ENCODE measurements around the gene CLCN7.
"Not testable (repeated sequence)": the region's sequence is repeated elsewhere in the genome, so short reads cannot be mapped to it uniquely, and the experiment has no call there.

The CLCN7 gene

DNA sequence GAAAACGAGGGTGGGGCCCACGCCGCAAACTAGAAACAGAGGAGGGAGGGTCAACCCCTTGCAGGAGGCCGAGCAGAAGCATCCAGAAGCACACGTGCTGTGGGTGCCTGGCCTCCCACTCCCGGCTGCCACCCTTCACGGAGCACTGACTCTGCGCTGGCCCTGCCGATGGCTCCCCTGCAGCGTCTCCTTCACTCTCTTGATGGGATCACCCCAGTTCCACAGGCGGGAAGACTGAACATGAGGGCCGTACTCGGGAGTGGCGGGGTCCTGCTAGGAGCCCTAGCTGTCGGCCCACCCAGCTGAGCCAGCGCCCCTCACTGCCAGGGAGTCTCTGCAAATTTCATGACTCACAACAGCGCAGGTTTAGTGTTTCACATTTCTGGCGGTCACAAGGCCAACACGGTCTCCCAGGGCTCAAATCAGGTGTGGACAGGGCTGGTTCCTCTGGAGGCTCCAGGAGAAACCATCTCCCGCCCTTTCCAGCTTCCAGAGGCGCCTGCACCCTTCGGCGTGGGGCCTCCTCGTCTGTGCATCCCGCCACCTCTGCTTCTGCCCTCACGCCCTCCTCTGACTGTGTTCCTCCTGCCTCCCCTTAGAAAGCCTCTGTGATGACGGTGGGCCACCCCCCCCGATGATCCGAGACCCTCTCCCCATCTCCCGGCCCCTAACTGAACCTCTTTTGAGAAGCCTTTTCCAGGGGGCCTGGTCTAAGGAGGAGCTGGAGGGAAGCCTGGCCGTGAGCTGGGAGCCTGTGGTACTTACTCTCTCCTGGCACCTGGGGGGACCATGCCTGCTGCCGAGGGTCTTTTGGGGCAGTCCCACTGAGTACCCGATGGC is 11.9 kb upstream of the CLCN7 start:
- no peak for DNase-seq

DNA sequence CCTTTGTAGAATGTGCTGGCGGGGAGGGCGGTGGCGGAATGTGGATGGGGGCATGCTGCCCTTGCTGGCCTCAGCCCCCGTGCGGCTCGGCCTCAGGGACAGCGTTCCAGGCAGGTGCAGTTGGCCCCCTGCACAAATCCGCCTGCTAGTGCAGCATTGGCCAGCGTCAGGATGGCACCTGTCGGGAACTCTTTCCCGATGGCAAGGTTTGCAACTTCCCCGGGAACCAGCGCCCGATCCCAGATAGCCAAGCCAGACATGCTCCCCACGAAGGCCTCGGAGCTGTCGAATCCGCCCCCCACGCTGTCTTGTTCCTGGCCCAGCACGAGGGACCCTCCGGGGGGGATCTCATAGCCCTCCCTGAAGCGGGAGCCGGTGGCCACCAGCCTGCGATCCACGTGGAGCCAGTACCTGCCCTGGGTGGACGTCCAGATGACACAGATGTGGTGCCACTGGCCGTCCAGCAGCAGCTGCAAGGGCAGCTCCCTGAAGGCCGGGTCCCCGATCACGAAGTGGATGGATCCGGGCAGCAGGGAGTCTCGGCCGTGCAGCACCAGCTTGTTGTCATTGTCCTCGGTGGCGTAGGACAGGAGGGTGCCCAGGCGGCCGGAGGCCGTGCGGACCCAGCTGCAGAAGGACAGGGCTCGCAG is 11.1 kb upstream of the CLCN7 start:
- DNase-seq, result no peak

DNA sequence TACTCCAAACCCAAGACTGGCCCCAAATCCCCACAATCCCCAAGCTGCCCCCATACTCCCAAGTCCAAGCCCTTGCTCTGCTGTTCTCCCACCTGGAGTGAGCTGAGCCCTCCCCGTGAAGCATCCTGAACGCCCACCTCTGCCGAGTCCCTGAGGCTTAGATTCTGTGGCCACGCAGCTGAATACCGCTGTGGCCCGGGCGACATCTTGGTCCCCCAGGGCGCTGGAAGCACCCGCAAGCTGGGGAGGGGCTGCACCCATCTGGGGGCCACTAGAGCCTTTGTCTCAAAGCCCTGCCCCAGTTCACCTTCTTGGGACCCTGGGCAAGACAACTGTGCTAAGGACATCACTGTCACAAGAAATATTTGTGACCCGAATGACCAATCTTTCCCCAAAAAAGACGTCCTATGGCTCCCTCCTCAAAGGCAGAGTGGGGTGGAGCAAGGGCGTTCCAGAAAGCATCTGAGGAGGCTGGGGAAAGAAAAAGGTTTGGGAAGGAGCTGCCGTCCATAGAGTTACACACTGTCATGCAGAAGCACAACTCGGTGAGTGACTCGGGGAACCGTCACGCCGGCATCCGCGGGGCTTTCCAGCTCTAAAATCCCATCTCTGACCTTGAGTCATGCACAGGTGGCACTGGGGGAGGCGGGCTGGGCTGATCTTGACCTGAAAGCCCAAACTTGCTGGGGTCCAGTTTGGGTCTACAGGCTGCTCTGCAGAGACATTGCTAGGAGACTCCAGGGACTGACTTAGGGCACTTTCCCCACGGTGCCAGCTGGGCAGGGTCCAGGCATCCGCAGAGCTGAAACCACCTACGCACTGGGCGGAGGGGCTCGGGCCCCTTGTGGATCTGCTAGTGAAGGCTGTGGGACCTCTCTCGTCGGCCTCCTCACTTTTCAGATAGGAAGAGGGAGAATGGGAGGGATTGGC is 7.3 kb upstream of the CLCN7 start:
- no peak for DNase-seq

DNA sequence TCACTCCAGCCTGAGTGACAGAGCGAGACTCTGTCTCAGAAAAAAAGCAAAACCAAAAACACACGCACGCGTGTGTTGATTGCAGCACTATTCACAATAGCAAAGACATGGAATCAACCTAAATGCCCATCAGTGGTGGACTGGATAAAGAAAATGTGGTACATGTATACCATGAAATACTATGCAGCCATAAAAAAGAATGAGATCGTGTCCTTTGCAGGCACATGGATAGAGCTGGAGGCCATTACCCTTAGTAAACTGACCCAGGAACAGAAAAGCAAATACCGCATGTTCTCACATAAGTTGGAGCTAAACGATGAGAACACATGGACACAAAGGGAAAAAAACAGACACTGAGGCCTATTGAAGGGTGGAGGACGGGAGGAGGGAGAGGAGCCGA is 4.1 kb upstream of the CLCN7 start:
- not testable (repeated sequence) for DNase-seq

DNA sequence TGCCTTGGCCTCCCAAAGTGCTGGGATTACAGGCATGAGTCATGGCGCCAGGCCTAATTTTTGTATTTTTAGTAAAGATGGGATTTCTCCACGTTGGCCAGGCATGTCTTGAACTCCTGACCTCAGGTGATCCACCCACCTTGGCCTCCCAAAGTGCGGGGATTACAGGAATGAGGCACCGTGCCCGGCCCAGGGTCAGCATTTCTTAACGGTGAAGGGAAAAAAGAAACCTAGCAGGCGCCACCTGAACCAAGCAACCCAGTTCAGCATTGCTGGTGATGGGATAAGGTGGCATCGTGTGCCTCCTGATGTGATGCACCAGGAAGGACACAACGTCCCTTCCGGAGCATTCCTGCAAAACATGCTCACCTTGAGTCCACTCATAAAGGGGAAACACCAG is 2.2 kb upstream of the CLCN7 start:
- DNase-seq, result no peak

DNA sequence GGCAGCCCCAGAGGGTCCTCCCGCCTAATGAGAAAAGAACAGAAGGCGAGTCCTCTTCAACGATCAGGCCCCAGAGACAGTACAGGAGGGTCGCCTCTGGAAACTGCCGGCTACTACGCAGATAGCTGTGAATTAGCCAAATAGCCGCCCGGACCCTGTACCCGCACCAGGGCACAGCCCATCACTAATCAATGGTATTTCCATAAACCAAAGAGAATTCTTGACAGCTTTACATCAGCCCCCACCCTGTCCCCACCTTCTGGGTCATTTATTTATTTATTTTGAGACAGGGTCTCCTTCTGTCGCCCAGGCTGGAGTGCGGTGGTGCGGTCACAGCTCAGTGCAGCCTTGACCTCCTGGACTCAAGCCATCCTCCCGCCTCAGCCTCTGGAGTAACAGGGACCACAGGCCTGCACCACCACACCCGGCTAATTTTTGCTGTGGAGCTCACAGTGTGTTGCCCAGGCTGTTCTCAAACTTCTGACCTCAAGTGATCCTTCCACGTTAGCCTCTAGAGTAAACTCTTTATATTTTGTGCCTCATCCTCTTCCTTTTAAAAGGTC is 805 bp upstream of the CLCN7 start:
- DNase-seq, result no peak

DNA sequence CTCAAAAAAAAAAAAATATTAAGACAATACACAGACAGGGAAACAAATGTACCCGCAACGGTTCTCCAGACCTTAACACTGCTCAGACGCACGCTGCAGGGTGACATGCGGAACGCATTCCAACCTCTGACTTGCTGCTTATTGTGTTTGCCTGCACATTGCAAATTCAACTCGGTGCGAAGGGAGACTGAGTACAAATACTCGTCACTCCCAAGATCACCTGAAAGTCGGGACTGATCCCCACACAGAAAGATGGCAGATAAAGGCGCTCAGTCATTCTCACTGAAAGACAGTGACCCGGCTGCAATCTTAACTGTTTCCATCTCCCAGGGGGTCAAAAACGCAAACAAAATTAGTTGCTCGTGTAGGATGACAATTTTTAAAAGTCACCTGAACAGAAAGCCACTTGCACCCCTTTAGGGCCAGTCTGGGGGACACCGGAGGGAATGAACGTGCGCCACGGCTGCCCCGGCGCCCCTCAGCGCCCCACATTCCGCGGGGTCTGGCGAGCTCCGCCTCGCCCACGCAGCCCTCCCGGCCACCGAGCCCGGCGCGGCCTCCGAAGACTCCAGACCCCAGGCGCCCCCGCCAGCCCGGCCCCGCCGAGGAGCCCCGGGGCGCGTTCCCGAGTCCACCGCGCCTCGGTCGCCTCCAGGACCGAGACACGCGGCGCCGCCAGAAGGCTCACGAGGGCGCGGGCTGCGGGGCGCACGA is 589 bp downstream of the CLCN7 start:
- DNase-seq, result no peak

DNA sequence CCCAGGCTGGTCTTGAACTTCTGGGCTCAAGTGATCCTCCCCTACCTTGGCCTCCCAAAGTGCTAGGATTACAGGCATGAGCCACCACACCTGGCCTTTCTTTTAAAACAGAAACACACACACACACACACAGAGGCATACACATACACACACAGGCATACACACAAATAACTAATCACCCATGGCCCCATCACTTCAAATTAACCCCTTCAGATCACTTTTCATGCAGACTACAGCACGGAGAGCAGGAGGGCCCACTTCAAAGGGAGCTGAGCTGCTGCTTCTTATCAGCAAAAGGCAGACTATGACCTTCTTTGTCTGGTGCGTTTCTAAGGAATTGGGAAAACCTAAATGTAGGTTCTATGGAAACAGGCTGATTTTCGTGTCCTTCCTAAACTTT is 1.9 kb downstream of the CLCN7 start:
- no peak for DNase-seq

DNA sequence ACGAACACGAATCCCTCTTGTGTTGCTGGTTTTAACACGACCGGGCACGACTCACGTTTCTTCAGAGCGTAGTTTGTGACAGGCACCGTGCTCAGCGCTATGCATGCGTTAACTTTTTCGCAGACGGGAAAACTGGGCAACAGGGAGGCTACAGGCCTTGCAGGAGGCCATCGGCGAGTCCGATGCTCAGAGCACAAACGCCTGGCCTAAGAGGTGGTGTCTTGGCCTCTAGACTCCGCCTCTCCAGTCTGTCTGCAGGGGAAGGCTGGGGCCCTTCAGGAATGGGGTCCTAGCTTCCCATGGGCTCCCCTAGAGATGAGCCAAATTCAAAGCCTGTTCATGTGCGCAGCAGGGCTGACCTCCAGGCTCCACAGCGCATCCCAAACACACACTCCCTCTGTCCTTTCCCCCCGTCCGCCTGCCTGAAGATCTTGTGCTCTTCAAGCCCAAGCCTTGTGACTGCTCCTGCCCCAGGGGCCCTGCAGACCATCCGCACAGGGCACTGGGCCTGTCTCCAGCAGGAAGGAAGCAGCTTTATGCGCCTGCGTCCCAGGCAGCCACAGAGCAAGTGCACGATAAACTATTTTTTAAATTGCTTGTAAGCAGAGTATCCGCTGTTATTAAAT is 3.1 kb downstream of the CLCN7 start:
- no peak for DNase-seq

DNA sequence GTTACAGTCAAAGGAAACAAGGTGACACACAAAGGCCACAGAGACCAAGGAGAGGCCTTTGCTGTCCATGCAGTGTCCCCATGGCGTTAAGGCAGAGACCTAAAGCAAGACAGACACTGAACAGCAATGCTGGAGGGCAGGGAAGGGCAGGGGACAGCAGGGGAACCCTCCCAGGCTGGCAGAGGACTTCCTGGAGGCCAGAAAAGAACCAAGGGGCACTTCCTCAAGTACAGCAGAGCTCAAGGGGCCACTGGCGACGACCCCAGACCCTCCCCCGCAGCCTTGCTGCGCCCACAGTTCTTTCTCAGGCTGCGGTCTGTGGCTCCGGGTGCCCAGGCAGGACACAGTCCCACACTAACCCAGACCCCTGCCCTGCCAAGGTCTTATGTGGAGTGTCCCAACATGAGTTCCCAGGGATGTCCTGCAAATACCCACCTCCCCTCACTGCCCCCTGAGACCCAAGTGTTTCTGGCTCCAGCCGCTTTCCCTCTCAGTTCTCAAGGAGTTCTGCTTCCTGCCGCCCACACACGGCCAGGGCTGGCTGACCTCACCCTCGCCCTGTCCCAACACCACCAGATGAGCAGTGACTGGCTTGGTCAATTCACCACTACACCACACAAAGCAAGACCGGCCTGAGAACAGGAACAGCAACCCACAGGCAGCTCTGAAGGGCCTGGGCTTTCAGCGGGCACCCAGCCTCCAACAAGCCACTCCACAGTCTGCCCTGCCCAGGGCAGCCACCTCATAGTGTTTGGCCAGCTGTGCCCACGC is 4.2 kb downstream of the CLCN7 start:
- no peak for DNase-seq

DNA sequence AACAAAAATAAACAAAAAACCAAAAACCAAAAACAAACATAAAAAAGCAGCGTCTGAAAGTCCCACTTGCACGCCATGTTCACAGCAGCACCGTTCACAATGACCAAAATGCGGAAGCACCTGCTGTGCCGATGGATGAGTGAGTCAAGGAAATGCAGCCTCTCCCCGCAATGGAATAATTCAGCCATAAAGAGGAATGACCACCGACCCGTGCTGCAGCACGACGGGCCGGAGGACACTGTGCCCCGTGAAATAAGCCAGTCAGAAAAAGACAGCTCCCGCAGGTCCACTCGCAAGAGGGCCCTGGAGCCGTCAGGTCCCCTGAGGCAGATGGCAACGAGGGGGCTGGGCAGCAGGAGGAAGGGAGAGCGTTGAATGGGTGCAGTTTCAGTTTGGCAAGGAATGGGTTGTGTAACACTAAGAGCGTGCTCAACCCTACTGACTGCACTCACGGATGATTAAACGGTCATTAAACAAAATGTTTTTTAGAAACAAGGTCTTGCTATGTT is 5.1 kb downstream of the CLCN7 start:
- DNase-seq, result no peak

DNA sequence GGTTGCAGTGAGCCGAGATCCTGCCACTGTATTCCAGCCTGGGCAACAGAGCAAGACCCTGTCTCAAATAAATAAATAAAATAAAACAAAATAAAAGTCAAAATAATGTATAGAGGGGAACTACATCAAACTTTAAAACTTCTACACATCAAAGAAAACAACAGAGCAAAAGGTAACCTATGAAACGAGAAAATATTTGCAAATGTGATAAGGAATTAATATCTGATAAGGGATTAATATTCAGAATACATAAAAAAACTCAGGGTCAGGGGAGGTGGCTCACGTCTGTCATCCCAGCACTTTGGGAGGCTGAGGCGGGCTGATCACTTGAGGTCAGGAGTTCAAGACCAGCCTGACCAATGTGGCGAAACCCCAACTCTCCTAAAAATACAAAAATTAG is 5.7 kb downstream of the CLCN7 start:
- not testable (repeated sequence) for DNase-seq

DNA sequence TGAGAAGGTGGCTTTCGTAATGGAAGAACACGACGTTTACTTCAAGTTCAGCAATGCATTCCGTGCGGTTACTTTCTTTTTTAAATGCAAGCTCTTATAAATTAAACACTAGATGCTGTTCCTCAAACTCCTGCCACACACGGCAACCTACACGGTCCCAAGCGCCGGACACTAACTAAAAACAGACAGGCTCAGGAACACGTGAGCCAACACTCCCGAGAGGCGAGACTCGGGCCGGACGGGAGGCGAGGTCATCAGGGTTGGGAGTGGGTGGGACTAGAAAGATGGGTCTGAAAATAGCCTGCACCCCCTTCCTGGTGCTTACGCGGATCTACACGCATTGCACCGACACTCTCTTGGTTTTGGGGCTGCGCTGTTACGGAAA is 6.4 kb downstream of the CLCN7 start:
- DNase-seq, result no peak

DNA sequence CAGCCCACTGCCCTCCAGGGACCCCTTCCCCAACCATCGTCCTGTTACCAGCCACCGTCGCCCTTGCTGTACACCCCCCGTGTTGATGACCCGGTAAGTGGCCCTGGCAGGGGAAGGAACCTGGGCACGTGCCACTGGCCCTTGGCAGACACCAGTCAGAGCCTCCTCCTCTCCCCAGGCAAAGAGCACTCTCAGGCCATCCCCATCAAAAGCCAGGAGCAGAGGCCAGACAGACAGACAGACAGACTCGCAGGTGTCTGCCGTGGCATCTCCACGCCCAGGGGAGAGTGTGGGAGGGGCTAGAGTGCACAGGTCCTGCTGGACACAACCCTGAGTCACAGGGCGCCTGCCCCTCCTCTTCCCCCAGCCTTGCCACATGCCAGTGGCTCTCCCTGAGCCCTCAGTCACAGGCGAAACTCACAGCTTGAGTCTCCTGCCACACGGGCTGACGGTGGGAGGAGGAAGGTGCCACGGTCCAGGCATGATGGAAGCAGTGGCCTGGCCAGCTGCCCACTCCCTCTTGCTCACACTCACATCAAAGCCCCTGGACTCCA is 7.8 kb downstream of the CLCN7 start:
- DNase-seq, result no peak

DNA sequence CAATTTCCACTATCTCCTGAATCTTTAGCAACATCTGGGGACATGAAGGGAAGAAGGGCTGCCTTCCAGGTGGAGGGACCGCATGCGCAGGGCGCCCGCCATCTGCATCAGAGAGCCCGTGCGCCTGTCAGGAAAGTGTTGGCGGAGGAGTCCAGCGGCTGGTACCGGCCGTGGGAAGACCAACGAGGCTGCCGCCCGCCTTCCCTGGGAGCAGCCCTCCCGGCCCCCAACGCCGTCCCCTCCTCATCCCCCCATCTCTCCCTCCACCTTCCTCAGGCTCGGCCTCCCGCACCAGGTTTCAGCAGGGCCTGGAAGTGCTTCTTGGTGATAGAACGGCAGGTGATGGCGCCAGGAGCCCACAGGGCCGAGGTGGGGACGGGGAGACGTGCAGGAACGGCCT is 8.8 kb downstream of the CLCN7 start:
- DNase-seq, result no peak

DNA sequence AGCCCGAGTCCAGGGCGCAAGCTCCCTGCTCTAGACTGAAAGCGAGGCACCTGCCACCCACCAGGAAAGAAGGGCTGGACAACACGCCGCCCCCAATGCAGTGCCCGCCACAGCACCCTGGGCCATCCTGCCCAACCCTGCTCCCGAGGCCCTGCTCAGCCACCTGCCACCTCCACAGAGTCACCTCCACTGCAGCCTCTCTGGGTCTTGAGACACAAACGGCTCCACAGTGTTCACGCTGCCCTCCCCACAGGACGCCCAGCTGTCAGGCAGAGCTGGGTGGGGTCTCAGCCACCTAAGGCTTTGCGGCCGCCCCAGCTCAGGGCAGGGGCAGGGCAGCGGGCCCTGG is 9.3 kb downstream of the CLCN7 start:
- DNase-seq, result no peak

DNA sequence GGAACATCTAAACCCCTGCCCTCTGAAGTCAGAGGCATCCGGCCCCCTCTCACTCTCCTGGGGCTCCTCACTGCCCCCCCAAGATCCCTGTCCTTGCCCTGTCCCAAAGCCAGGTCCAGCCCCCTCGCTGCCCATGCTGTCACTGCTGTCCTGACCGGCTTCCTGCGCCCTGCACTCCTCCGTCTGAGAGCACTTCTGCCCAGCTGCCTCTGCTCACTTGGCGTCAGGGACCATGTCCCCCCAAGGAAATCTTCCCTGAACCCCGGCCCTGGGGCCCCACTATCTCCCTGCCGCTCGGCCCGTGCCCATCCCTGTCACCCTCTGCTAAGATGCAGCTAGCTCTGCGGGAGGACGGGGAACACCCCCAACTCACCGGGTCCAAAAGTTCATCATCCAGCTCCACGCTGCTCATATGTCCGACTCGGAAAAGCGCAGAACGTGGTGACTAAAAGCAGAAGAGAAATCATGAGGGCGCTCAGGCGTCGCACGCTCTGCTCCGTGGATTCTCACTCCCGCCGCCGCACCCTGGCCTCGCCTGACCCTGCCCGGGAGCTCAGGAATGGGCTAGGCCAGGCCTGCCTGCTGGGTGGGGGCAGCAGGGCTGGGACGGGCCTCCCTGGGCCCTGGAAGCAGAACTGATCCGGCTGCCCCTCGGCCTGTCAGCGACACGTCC is 9.8 kb downstream of the CLCN7 start:
- no peak for DNase-seq

DNA sequence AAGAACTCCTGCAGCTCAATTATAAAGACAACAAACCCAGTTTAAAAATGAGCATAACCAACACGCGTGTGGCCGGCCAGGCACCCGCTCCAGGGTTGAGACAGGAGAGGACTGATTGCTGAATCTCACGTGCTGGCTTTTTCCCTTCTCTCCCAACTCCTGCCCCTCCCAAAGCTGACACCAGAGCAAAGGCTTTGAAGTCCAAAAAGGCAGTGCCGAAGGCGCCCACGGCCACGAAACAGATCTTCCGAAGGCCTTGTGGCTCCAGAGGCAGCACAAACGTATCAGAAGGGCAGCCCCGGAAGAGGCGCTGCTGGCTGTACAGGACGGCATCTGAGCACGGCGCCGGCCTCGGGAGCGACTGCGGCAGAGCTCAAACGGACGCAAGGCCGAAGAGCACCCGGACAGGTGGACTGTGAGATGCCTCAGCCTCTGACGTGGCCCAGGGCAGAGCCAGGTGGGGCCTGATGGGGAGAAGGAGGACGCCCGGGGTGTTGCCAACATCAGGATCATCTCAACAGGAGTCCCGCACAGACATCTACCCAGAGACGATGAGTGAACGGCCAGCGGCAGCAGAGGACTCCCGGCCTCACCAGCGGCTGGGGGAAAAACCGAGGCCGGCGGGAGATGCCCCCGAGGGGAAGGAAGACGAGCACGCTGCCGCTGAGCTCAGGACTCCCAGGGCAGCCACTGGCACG is 10.5 kb downstream of the CLCN7 start:
- DNase-seq, result no peak

DNA sequence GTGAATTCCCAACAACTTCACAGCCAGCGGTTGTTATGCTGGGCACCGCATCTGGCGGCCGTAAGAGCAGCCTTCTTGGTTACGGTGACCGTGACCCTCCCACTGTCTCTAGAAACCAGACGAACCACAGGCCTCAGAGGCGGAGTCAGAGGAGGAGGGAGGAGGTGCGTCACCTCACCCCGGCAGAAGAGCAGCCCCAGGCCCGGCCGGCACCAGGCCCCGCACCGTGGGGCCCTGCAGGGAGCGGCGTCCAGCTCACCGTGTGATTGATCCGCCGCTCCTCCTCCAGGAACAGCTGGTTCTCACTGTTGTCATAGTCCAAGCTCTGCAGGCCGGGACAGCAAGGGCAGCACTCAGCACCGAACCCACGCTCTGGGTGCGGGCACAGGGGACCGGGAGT is 13.7 kb downstream of the CLCN7 start:
- no peak for DNase-seq

Measured in CD4-positive, alpha-beta T cell treated with Interleukin-17A for 4 hours (primary cell).